Stomach (tissue), 9 donors: ENCODE results near the gene ETV6. TPM values are rescaled to one million over a fixed set of nuclear protein-coding genes. Genes with fewer than 3 reads are reported as not detected.

ENCODE experiments used
- DNase-seq, 2 donors: peaks; one replicate each; pipeline versions ENCODE4 v3.0.0 to v3.0.0-alpha.2; 2013 to 2019
- H3K27ac ChIP-seq, 5 donors: fragments of 200-600 bp in 4 of 5; sonication (generic) in 4 of 5; one replicate each; pipeline ENCODE4 v1.5.1; 2013 to 2019; ENCODE audit warnings: mild to moderate bottlenecking in 1 of 5, moderate library complexity in 1 of 5
- H3K27me3 ChIP-seq, 3 donors: fragments of 200-600 bp; sonication (generic); one replicate each; pipeline ENCODE4 v1.5.1; 2017 to 2019; ENCODE audit warnings: mixed run types in 1 of 3
- H3K36me3 ChIP-seq, 4 donors: fragments of 200-600 bp; sonication (generic); 1 replicate in 3 of 4; 2 replicates in 1 of 4; pipeline ENCODE4 v1.5.1; 2016 to 2019
- H3K4me1 ChIP-seq, 4 donors: fragments of 200-600 bp; sonication (generic); one replicate each; pipeline ENCODE4 v1.5.1; 2016 to 2019
- H3K4me3 ChIP-seq, 4 donors: fragments of 200-600 bp; sonication (generic) in 3 of 4; one replicate each; pipeline ENCODE4 v1.5.1; 2016 to 2019; ENCODE audit warnings: mild to moderate bottlenecking in 1 of 4
- H3K9me3 ChIP-seq, 4 donors: fragments of 200-600 bp; sonication (generic); one replicate each; pipeline ENCODE4 v1.5.1; 2016 to 2019
- EP300 ChIP-seq: sonication (generic); formaldehyde crosslinking; IDR thresholded peaks from one replicate; pipeline ENCODE4 v1.6.1; 2017; ENCODE audit warnings: antibody characterized with exemption
- POLR2A ChIP-seq, 4 donors: fragments of 450-650 bp; IDR thresholded peaks; one replicate each; pipeline ENCODE4 v1.6.1; 2016; ENCODE audit warnings: antibody characterized with exemption in 4 of 4, control low read depth in 2 of 4, mild to moderate bottlenecking in 1 of 4, moderate library complexity in 1 of 4
- POLR2AphosphoS5 ChIP-seq, 3 donors: sonication (generic); formaldehyde crosslinking; IDR thresholded peaks; one replicate each; pipeline ENCODE4 v1.6.1; 2016; ENCODE audit warnings: antibody characterized with exemption in 3 of 3
- WGBS, 5 donors: extraction: QIAGEN DNeasy Blood & Tissue Kit in 3 of 5; methylation state at CpG; one replicate each; pipeline versions ENCODE4 v1.1.5 to v1.1.7; 2013 to 2018; 5-methylcytosine and 5-hydroxymethylcytosine counted together
- intact Hi-C: fragments of 100-400 bp; cut with DNase I; formaldehyde crosslinking; loops from one replicate; pipeline ENCODE4 v1.15.1; 2023; ENCODE audit warnings: low total_unique reads
- polyA plus RNA-seq, 3 donors: library from polyadenylated mRNA; stranded (reverse); fragments of 200-250 nt; gene quantifications; one replicate each; pipeline ENCODE4 v1.2.3, GENCODE V29; 2013
- total RNA-seq, 5 donors: library from RNA; depleted of rRNA; stranded (reverse); fragments of >200 nt; gene quantifications; one replicate each; pipeline versions ENCODE4 v1.1.0 to v1.2.3, GENCODE V29; 2014 to 2016
- TF ChIP-seq, protein P1 (sequence below), 7 experiments: fragments of 450-650 bp in 4 of 7; fragments of 200-600 bp in 3 of 7; sonication (generic) in 3 of 7; IDR thresholded peaks; one replicate each; pipeline ENCODE4 v1.5.1; 2016 to 2019; ENCODE audit warnings: antibody characterized with exemption in 7 of 7, control low read depth in 2 of 7, mild to moderate bottlenecking in 1 of 7
- donor health status: healthy with polysubstance abuse.
- donor health status: Bipolar disorder and iron deficiency.
- donor health status: healthy.

Gene ETV6
- total and polyA plus RNA-seq, 8 donors, result 4.1 to 60.3 (median 13.4) TPM

GRCh38 chr12:11876307-11876706, 226.8 kb downstream of the ETV6 start:
- intact Hi-C loops, result no loop called here
- no peaks in the 10 kb centered on the region for H3K27me3 ChIP-seq

GRCh38 chr12:11877102-11877826, 227.8 kb downstream of the ETV6 start:
- H3K4me1 ChIP-seq, result peaks cover 43 to 75% (median 53%) of the 10 kb centered on the region in 4 donors
- no peaks in the 10 kb centered on the region for H3K9me3 ChIP-seq
- TF ChIP-seq POLR2A (IDR thresholded peaks at IDR 0.05) (no peak), EP300 (no peak), POLR2AphosphoS5 (IDR thresholded peaks at IDR 0.05) (no peak)
- TF ChIP-seq, protein P1, sequence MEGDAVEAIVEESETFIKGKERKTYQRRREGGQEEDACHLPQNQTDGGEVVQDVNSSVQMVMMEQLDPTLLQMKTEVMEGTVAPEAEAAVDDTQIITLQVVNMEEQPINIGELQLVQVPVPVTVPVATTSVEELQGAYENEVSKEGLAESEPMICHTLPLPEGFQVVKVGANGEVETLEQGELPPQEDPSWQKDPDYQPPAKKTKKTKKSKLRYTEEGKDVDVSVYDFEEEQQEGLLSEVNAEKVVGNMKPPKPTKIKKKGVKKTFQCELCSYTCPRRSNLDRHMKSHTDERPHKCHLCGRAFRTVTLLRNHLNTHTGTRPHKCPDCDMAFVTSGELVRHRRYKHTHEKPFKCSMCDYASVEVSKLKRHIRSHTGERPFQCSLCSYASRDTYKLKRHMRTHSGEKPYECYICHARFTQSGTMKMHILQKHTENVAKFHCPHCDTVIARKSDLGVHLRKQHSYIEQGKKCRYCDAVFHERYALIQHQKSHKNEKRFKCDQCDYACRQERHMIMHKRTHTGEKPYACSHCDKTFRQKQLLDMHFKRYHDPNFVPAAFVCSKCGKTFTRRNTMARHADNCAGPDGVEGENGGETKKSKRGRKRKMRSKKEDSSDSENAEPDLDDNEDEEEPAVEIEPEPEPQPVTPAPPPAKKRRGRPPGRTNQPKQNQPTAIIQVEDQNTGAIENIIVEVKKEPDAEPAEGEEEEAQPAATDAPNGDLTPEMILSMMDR (IDR thresholded peaks at IDR 0.05), result no peak
- no peaks in the 10 kb centered on the region for H3K27me3 ChIP-seq
- peaks cover 0 to 6% (median 2%) of the 10 kb centered on the region in 4 donors for H3K36me3 ChIP-seq
- H3K4me3 ChIP-seq, result no peak overlapping the region
- H3K27ac ChIP-seq, result peak overlapping the region; percentile 16 to 77 (median 56)
- intact Hi-C loops, result no loop called here
- DNase-seq, result no peak
- WGBS, 5 donors, result 78 to 95% (median 88%) methylated on average over 7 of the region's 7 CpGs

More at GRCh38 chr12:11876307-11876706, 226.8 kb downstream of the ETV6 start:
- H3K4me1 ChIP-seq, result peaks cover 33 to 66% (median 46%) of the 10 kb centered on the region in 4 donors
- no peak for TF ChIP-seq EP300
- TF ChIP-seq, protein P1 (IDR thresholded peaks at IDR 0.05), result no peak
- no peak for TF ChIP-seq POLR2AphosphoS5 (IDR thresholded peaks at IDR 0.05)
- TF ChIP-seq POLR2A (IDR thresholded peaks at IDR 0.05), result no peak
- no peak overlapping the region for H3K4me3 ChIP-seq
- no peak for DNase-seq
- H3K36me3 ChIP-seq, result peaks cover 0 to 16% (median 9%) of the 10 kb centered on the region in 4 donors
- 54 to 69% (median 64%) methylated on average over 5 of the region's 5 CpGs for WGBS, 5 donors
- H3K27ac ChIP-seq, result peak overlapping the region in 2 of 5 donors; percentile 56 to 77
- H3K9me3 ChIP-seq, result no peaks in the 10 kb centered on the region

DNA sequence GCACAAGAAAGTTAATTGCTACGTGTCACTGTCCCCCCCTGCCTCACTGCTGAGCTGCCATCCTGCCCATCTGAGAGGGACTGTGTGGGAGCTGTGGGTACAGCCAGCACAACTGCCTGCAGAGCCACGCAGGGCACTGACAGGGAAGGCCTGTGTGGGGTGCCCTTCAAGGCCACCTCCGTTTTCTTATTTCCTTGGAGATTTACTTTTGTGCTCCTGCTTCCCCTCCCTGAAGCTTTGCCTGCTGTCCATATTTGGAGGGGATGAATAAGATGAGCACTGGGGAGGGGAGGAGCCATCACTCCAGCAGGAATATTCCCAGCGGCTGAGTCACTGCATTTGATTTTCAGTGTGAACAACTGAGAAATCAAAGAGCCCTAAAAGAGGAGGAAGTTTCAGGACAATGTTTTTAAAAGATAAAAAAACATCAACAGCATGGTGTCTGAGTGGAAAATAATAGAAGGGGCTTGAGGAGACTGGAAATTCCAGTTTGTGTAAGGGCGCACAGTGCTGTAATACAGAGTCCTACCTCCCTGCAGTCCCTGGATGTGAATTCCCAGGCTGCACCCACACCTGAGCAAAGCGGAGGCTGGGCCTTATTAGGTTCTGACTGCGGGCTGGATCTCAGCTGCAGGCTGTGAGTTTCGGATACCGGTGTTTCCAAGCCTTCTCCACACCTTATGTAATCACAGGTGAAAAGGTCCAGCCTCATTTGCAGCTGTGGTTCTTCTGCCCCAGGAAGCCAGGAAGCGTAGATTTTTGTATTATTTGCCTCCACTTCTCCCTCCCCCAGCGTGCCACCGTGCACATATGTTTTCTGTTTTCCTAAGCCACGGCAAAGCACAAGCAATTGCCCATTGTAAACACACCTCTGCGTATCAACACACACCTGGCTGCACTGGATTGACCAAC, 228.7 kb downstream of the ETV6 start:
- peaks cover 44 to 84% (median 61%) of the 10 kb centered on the region in 4 donors for H3K4me1 ChIP-seq
- H3K9me3 ChIP-seq, result no peaks in the 10 kb centered on the region
- no peak overlapping the region for H3K4me3 ChIP-seq
- peaks cover 0 to 3% (median 0%) of the 10 kb centered on the region in 4 donors for H3K36me3 ChIP-seq
- H3K27ac ChIP-seq, result peak overlapping the region; percentile 50 to 77 (median 56)
- WGBS, 5 donors, result 32 to 49% (median 38%) methylated on average over 14 of the region's 14 CpGs
- intact Hi-C loops, result no loop called here
- no peak for TF ChIP-seq EP300
- no peak for TF ChIP-seq POLR2AphosphoS5 (IDR thresholded peaks at IDR 0.05)
- peak; percentile 57 to 65 for DNase-seq
- no peaks in the 10 kb centered on the region for H3K27me3 ChIP-seq

- Histone ChIP-seq H3K9me3 (no peaks in the 10 kb centered on the region), H3K4me3 (no peak overlapping the region), H3K36me3 (peaks cover 0 to 6% (median 2%) of the 10 kb centered on the region in 4 donors), H3K27me3 (no peaks in the 10 kb centered on the region), H3K4me1 (peaks cover 51 to 96% (median 66%) of the 10 kb centered on the region in 4 donors), H3K27ac (peak overlapping the region in 4 of 5 donors; percentile 0 to 77 (median 62))
- intact Hi-C loops, result no loop called here
- DNase-seq, result no peak
- WGBS, 5 donors, result 69 to 78% (median 75%) methylated on average over 4 of the region's 4 CpGs
- no peak for TF ChIP-seq POLR2A (IDR thresholded peaks at IDR 0.05)
- no peak for TF ChIP-seq POLR2AphosphoS5 (IDR thresholded peaks at IDR 0.05)
- TF ChIP-seq EP300, result no peak
- TF ChIP-seq, protein P1 (IDR thresholded peaks at IDR 0.05), result no peak
Observed at GRCh38 chr12:11879306-11879705, 229.8 kb downstream of the ETV6 start.
